Endodermal cell (in vitro differentiated cells): Measurements from ENCODE around the gene CR1L. TPM values are rescaled to one million over a fixed set of nuclear protein-coding genes. Genes with fewer than 3 reads are reported as not detected.
A peak's percentile ranks its signal among the peaks of the same experiment; 100 is the strongest.

ENCODE experiments used
- DNase-seq: peaks from one replicate; pipeline ENCODE4 v3.0.0-alpha.2; 2017
- H3K27ac ChIP-seq: 2 replicates; pipeline ENCODE4 v1.5.1; 2013; ENCODE audit warnings: mild to moderate bottlenecking, low read depth, low read length, moderate library complexity
- H3K27me3 ChIP-seq: 2 replicates; pipeline ENCODE4 v1.6.1; 2013; ENCODE audit warnings: mild to moderate bottlenecking, low read length, moderate library complexity; ENCODE audit not compliant: insufficient read depth, control insufficient read depth, poor library complexity, severe bottlenecking
- H3K36me3 ChIP-seq: 2 replicates; pipeline ENCODE4 v1.7.0; 2013; ENCODE audit warnings: mild to moderate bottlenecking, low read length, moderate library complexity; ENCODE audit not compliant: control insufficient read depth, insufficient read depth
- H3K4me1 ChIP-seq: one replicate; pipeline ENCODE4 v1.7.0; 2013; ENCODE audit warnings: low read length; ENCODE audit not compliant: control insufficient read depth, insufficient read depth
- H3K4me3 ChIP-seq: 2 replicates; pipeline ENCODE4 v1.5.1; 2013; ENCODE audit warnings: mild to moderate bottlenecking, low read length, moderate library complexity
- H3K9ac ChIP-seq: 2 replicates; pipeline ENCODE4 v1.6.1; 2013; ENCODE audit warnings: mild to moderate bottlenecking, low read length, moderate library complexity; ENCODE audit not compliant: poor library complexity, severe bottlenecking; ENCODE audit errors: extremely low read depth
- H3K9me3 ChIP-seq: 2 replicates; pipeline ENCODE4 v1.6.1; 2013; ENCODE audit warnings: mild to moderate bottlenecking, low read length, moderate library complexity; ENCODE audit not compliant: control insufficient read depth
- H3K27ac Mint-ChIP-seq: 2 replicates; pipeline ENCODE4 v1.8.0; 2020; ENCODE audit warnings: mixed read lengths
- H3K27me3 Mint-ChIP-seq: 2 replicates; pipeline ENCODE4 v1.8.0; 2021; ENCODE audit warnings: mild to moderate bottlenecking, mixed read lengths; ENCODE audit not compliant: insufficient read depth
- H3K36me3 Mint-ChIP-seq: 2 replicates; pipeline ENCODE4 v1.8.0; 2020; ENCODE audit warnings: low read depth, mixed read lengths
- H3K4me1 Mint-ChIP-seq: 2 replicates; pipeline ENCODE4 v1.8.0; 2020; ENCODE audit warnings: mixed read lengths
- H3K4me3 Mint-ChIP-seq: 2 replicates; pipeline ENCODE4 v1.8.0; 2020; ENCODE audit warnings: mild to moderate bottlenecking, moderate library complexity, mixed read lengths
- H3K9me3 Mint-ChIP-seq: 2 replicates; pipeline ENCODE4 v1.8.0; 2020; ENCODE audit warnings: mild to moderate bottlenecking, mixed read lengths
- CTCF ChIP-seq: fragments of 200-600 bp; sonication (generic); conservative IDR thresholded peaks from 2 replicates; pipeline ENCODE4 v1.5.0; 2021; ENCODE audit warnings: antibody characterized with exemption, mild to moderate bottlenecking
- WGBS, 2 experiments: methylation state at CpG; one replicate each; pipeline versions ENCODE4 v1.1.5 to v1.1.7; 2013; ENCODE audit warnings: missing lambda C conversion rate in 2 of 2, mixed read lengths in 1 of 2; ENCODE audit not compliant: insufficient coverage in 1 of 2, insufficient read length in 1 of 2; 5-methylcytosine and 5-hydroxymethylcytosine counted together
- total RNA-seq, 2 donors: library from RNA; stranded (reverse); fragmentation: NEBNext Ultra II Directional in 1 of 2; extraction: Animal tissue kit (Norgen Biotek cat#: 25700) in 1 of 2; gene quantifications; 2 replicates in 1 of 2; 3 replicates in 1 of 2; pipeline ENCODE4 v1.2.1, GENCODE V29; 2021

CR1L gene
- total RNA-seq, 2 donors from 2014 or later, result 1.9 TPM; not detected in 1

DNA sequence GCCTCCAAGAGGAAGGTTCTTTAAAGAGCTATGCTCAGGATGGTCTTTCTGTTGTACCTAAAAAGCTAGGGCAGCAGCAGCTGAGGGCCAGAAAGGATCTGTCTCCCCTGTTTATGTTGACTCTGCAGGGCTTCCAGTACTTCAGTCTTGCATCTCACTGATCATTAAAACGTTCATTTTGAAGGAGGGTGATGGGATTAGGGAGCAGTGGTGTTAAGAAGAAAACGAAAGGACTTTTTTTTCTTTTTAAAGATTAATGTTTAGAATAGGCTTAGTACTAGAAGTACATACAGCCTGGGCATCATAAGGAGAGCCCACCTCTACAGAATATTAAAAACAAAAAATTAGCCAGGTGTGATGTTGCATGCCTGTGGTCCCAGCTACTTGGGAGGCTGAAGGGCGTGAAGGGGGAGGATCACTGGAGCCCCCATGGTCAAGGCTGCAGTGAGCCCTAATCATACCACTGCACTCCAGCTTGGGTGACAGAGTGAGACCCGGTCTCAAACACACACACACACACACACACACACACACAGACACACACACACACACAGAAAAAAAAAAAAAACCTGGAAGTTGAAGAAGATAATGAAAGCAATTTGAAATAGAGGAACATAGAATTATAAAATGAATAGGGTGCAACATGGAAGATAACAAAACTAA, 2.9 kb downstream of the CR1L start:
- Mint-ChIP-seq H3K27ac (no peak overlapping the region), H3K36me3 (no peaks in the 10 kb centered on the region), H3K4me3 (no peak overlapping the region), H3K9me3 (no peaks in the 10 kb centered on the region), H3K4me1 (peaks cover 45% of the 10 kb centered on the region), H3K27me3 (no peaks in the 10 kb centered on the region)
- Histone ChIP-seq H3K9me3 (no peaks in the 10 kb centered on the region), H3K4me3 (no peak overlapping the region), H3K4me1 (peaks cover 10% of the 10 kb centered on the region), H3K27me3 (no peaks in the 10 kb centered on the region), H3K27ac (no peak overlapping the region), H3K9ac (no peak overlapping the region), H3K36me3 (no peaks in the 10 kb centered on the region)
- TF ChIP-seq CTCF, result no peak
- 63 to 86% methylated on average over 1 to 3 of the region's 4 CpGs for WGBS, 2 experiments
- DNase-seq, result no peak

DNA sequence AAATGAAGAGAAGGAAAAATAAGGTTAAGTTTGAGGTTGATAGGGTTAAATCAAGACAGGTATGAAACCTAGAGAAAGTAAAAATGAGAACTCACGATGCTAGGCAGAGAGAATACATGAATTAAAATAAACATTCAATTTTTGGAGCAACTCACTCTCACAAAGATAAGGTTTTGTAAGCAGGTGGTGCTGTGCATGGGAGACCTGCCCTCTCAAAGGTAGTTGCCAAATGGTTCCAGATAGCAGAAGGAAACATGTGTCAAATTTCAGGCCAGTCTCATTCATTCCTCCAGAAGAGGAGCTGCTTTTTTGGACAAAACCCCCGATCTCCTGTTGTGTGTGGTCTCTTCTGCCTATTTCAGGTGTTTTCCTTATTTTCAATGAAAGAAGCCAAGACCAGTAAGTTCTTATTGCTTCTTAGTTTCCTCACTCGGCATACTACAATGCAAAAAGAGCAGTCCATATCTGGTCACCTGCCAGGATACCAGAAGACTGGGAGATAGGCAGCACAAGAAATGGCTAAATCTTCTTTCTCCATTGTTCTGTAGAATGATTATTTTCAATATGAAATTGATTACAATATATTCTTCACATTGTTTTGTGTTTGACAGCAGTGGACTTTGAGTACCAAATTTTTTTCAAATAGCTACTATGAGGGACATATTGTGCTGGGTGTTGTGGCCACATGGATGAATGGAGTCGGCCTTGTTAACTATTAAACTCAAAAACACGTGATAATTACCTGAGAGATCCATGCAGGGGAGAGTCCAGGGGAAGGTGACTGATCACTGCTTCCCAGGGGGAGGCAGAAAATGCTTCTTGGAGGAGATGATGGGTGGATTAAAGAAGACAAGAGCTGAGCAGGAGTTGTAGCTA, 3.6 kb downstream of the CR1L start:
- Mint-ChIP-seq H3K4me3 (peak overlapping the region; percentile 3), H3K36me3 (no peaks in the 10 kb centered on the region), H3K27me3 (no peaks in the 10 kb centered on the region), H3K27ac (peak overlapping the region; percentile 69), H3K9me3 (no peaks in the 10 kb centered on the region), H3K4me1 (peaks cover 45% of the 10 kb centered on the region)
- H3K27me3 ChIP-seq, result no peaks in the 10 kb centered on the region
- WGBS, 2 experiments, result 88 to 96% methylated on average over 2 to 5 of the region's 5 CpGs
- no peaks in the 10 kb centered on the region for H3K9me3 ChIP-seq
- H3K27ac ChIP-seq, result no peak overlapping the region
- no peak overlapping the region for H3K9ac ChIP-seq
- no peaks in the 10 kb centered on the region for H3K36me3 ChIP-seq
- DNase-seq, result peak; percentile 49
- H3K4me3 ChIP-seq, result no peak overlapping the region
- H3K4me1 ChIP-seq, result peaks cover 10% of the 10 kb centered on the region
- no peak for TF ChIP-seq CTCF

- Mint-ChIP-seq H3K36me3 (no peaks in the 10 kb centered on the region), H3K27me3 (no peaks in the 10 kb centered on the region), H3K4me3 (peak overlapping the region; percentile 3), H3K9me3 (no peaks in the 10 kb centered on the region), H3K27ac (peak overlapping the region; percentile 69), H3K4me1 (peaks cover 45% of the 10 kb centered on the region)
- H3K36me3 ChIP-seq, result no peaks in the 10 kb centered on the region
- no peak overlapping the region for H3K4me3 ChIP-seq
- no peaks in the 10 kb centered on the region for H3K27me3 ChIP-seq
- H3K4me1 ChIP-seq, result peaks cover 10% of the 10 kb centered on the region
- H3K9ac ChIP-seq, result no peak overlapping the region
- no peaks in the 10 kb centered on the region for H3K9me3 ChIP-seq
- 56 to 63% methylated on average over 4 to 5 of the region's 5 CpGs for WGBS, 2 experiments
- no peak for TF ChIP-seq CTCF
- peak; percentile 63 for DNase-seq
- no peak overlapping the region for H3K27ac ChIP-seq
These were observed 4.3 kb downstream of the CR1L start for GRCh38 chr1:207649210-207649753.
